NCI-H345 treated with DMSO at 0.1 percent for 48 hours (cell line): ENCODE results near the gene ZBTB16.

ENCODE experiments used
- DNase-seq: peaks from one replicate; lab custom pipeline; 2025; ENCODE audit not compliant: unreplicated experiment; lab: John Stamatoyannopoulos, UW

Gene ZBTB16

GRCh38 chr11:114059278-114059983 is at the start of gene ZBTB16:
Gene ZBTB16, plus strand, starts transcription at chr11:114059711. Its CDS starts 3,590 bp downstream, at chr11:114063301.
- peak; percentile 52 for DNase-seq

GRCh38 chr11:114010931-114011330 is 48.6 kb upstream of the ZBTB16 start:
- DNase-seq, result no peak

- DNase-seq, result no peak
These were observed 48.1 kb upstream of the ZBTB16 start for GRCh38 chr11:114011443-114011842.

- no peak for DNase-seq
These were observed 44.4 kb upstream of the ZBTB16 start for GRCh38 chr11:114015117-114015516.

GRCh38 chr11:114016986-114017385 is 42.5 kb upstream of the ZBTB16 start:
- no peak for DNase-seq

GRCh38 chr11:114017723-114018122 is 41.8 kb upstream of the ZBTB16 start:
- DNase-seq, result no peak

GRCh38 chr11:114019046-114019445 is 40.5 kb upstream of the ZBTB16 start:
- no peak for DNase-seq

GRCh38 chr11:114019574-114019973 is 39.9 kb upstream of the ZBTB16 start:
- no peak for DNase-seq

- DNase-seq, result no peak
These were observed 34.1 kb upstream of the ZBTB16 start for GRCh38 chr11:114025329-114025907.

GRCh38 chr11:114026355-114026754 is 33.2 kb upstream of the ZBTB16 start:
- DNase-seq, result no peak

- no peak for DNase-seq
These were observed 32.1 kb upstream of the ZBTB16 start for GRCh38 chr11:114027391-114027790.

- no peak for DNase-seq
These were observed 31.6 kb upstream of the ZBTB16 start for GRCh38 chr11:114027926-114028325.

- DNase-seq, result no peak
These were observed 28.1 kb upstream of the ZBTB16 start for GRCh38 chr11:114031246-114031966.

GRCh38 chr11:114031967-114032320 is 27.6 kb upstream of the ZBTB16 start:
- DNase-seq, result no peak

- DNase-seq, result no peak
These were observed 26.4 kb upstream of the ZBTB16 start for GRCh38 chr11:114033066-114033465.

- no peak for DNase-seq
These were observed 25.9 kb upstream of the ZBTB16 start for GRCh38 chr11:114033572-114033971.

- DNase-seq, result no peak
These were observed 24.6 kb upstream of the ZBTB16 start for GRCh38 chr11:114034956-114035355.

- no peak for DNase-seq
These were observed 23.2 kb upstream of the ZBTB16 start for GRCh38 chr11:114036147-114036811.

- no peak for DNase-seq
These were observed 22.6 kb upstream of the ZBTB16 start for GRCh38 chr11:114036958-114037357.

GRCh38 chr11:114039551-114039950 is 20.0 kb upstream of the ZBTB16 start:
- no peak for DNase-seq

GRCh38 chr11:114040706-114041211 is 18.8 kb upstream of the ZBTB16 start:
- DNase-seq, result no peak
